ENCODE data around the gene UACA.
A peak's percentile ranks its signal among the peaks of the same experiment; 100 is the strongest.

UACA gene

GRCh38 chr15:70699890-70700289 lies 63.5 kb downstream of the UACA start:
- H3K4me1 Mint-ChIP-seq = no peaks in the 10 kb centered on the region

DNA sequence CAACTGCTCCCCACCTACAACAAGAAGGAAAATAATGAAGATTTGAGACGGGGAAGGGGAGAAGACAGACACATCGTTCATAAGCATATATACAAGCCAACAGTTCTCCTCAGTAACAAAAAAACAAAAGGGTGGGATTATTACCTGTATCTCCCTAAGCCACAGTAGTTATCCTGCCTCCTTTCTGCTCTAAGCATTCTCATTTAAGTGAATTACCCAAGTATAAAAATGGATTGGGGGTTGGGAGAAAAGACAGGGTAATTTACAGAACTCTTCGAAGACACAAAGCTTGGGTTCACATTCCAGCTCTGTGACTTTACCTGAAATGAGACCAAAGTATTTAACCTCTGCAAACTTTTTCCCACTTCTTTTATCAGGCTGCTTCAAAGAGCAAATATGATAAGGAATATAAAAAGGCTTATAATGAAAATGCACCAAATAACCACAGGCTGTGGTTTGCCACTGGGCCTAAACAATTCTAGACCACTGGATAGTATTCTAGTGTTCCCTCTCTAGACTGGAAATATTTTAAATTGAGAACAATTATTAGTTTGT lies 64.4 kb downstream of the UACA start:
- no peaks in the 10 kb centered on the region for H3K9me3 Mint-ChIP-seq
- no peaks in the 10 kb centered on the region for H3K36me3 Mint-ChIP-seq
- H3K4me1 Mint-ChIP-seq = no peaks in the 10 kb centered on the region
- CTCF ChIA-PET = no interaction called here
- no peak for DNase-seq
- no peak overlapping the region for H3K27ac Mint-ChIP-seq
- H3K27me3 Mint-ChIP-seq = peaks cover 16% of the 10 kb centered on the region
- H3K4me3 Mint-ChIP-seq = no peak overlapping the region

More at GRCh38 chr15:70699890-70700289, 63.5 kb downstream of the UACA start:
- no peak overlapping the region for H3K27ac Mint-ChIP-seq
- peaks cover 21% of the 10 kb centered on the region for H3K27me3 Mint-ChIP-seq
- H3K9me3 Mint-ChIP-seq = no peaks in the 10 kb centered on the region
- no peak overlapping the region for H3K4me3 Mint-ChIP-seq
- H3K36me3 Mint-ChIP-seq = no peaks in the 10 kb centered on the region
- CTCF ChIA-PET = no interaction called here
- no peak for DNase-seq

DNA sequence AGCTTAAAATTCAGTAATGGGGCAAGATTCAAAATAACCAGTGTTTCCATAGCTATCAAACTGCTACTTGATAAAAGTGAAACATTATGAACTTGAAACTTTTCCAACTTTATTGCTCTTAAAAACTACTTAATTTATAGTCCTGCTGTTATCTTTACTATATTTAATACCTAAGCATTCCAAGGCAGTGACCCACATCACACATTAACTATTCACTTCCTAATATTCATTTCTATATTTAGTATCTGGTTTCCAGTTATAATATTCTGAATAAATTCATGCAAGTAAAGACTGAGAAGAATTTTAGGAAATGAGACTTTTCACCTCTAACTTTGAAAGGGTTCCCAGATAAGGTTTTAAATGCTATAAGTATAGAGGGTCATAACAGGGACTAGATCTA lies 64.9 kb downstream of the UACA start:
- Mint-ChIP-seq H3K36me3 (no peaks in the 10 kb centered on the region), H3K27ac (no peak overlapping the region), H3K27me3 (peaks cover 12% of the 10 kb centered on the region), H3K4me1 (no peaks in the 10 kb centered on the region), H3K9me3 (no peaks in the 10 kb centered on the region), H3K4me3 (no peak overlapping the region)
- CTCF ChIA-PET = no interaction called here
- DNase-seq = no peak

- Mint-ChIP-seq H3K27ac (no peak overlapping the region), H3K27me3 (peaks cover 10% of the 10 kb centered on the region)
- CTCF ChIA-PET = interaction anchor here (0.6 to 1.0 kb wide), 2 partner anchors 23 to 36 kb away, joined by 3 read pairs; no protein-coding TSS in a partner anchor
These were observed 72.7 kb downstream of the UACA start for GRCh38 chr15:70690491-70691276.

DNA sequence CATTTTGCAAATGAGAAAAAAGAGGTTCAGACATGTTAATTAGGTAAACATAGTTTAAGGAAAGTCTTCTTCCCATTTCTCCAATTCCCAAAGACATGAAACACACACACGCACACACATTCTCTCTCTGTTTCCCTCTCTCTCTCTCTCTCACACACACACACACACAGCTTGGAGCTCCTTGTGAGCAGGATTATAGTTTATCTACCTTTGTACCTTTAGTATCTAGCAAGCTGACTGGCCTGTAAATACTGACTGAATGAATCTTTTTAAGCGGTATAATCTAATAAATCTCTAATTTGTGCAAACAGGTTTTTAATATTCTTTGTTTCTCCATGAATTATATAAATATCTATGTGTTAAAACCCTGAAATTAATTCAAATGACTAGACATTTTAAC lies 73.3 kb downstream of the UACA start:
- Mint-ChIP-seq H3K4me1 (no peaks in the 10 kb centered on the region), H3K9me3 (no peaks in the 10 kb centered on the region), H3K4me3 (no peak overlapping the region), H3K27ac (no peak overlapping the region), H3K27me3 (peaks cover 10% of the 10 kb centered on the region), H3K36me3 (no peaks in the 10 kb centered on the region)
- DNase-seq = no peak
- CTCF ChIA-PET = no interaction called here

More at GRCh38 chr15:70690491-70691276, 72.7 kb downstream of the UACA start:
- no peaks in the 10 kb centered on the region for H3K36me3 Mint-ChIP-seq
- H3K4me3 Mint-ChIP-seq = no peak overlapping the region
- no peaks in the 10 kb centered on the region for H3K9me3 Mint-ChIP-seq
- H3K4me1 Mint-ChIP-seq = no peaks in the 10 kb centered on the region
- no peak for DNase-seq

DNA sequence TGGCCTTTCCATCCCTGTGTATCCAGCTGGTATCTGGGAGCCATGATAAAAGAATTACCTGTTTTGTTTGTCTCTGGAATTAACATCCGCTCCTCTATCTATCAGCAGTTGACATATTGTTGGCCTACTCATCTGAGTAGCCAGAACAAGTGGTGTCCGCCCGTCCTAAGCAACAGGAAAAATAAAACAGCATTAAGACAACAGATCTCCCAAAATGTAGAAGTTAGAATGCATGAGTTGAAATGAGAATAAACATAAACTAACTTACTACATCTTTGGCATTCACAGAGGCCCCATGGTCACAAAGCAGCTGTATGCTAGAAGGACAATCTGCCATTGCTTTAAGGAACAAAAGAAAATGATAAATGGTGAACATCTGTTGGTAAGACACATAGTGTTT lies 75.9 kb downstream of the UACA start:
- H3K4me3 Mint-ChIP-seq = no peak overlapping the region
- no peaks in the 10 kb centered on the region for H3K36me3 Mint-ChIP-seq
- DNase-seq = no peak
- H3K4me1 Mint-ChIP-seq = no peaks in the 10 kb centered on the region
- CTCF ChIA-PET = interaction anchor here (0.8 kb wide), 1 partner anchor 124 kb away, joined by 3 read pairs; no protein-coding TSS in a partner anchor
- no peaks in the 10 kb centered on the region for H3K9me3 Mint-ChIP-seq
- peaks cover 14% of the 10 kb centered on the region for H3K27me3 Mint-ChIP-seq
- no peak overlapping the region for H3K27ac Mint-ChIP-seq

- no peak for DNase-seq
- Mint-ChIP-seq H3K27ac (no peak overlapping the region), H3K4me1 (peaks cover 3% of the 10 kb centered on the region), H3K4me3 (no peak overlapping the region), H3K27me3 (peaks cover 33% of the 10 kb centered on the region), H3K36me3 (no peaks in the 10 kb centered on the region), H3K9me3 (no peaks in the 10 kb centered on the region)
- CTCF ChIA-PET = interaction anchor here (0.9 to 6.6 kb wide), 6 partner anchors 9 to 637 kb away, joined by 3 to 53 read pairs (median 6); no protein-coding TSS in a partner anchor
These were observed 82.5 kb downstream of the UACA start for GRCh38 chr15:70680817-70681216.

- no peaks in the 10 kb centered on the region for H3K9me3 Mint-ChIP-seq
- CTCF ChIA-PET = interaction anchor here (0.6 to 6.6 kb wide), 7 partner anchors 8 to 636 kb away, joined by 3 to 53 read pairs (median 5); no protein-coding TSS in a partner anchor
- DNase-seq = no peak
- no peak overlapping the region for H3K27ac Mint-ChIP-seq
- peaks cover 34% of the 10 kb centered on the region for H3K27me3 Mint-ChIP-seq
- no peaks in the 10 kb centered on the region for H3K36me3 Mint-ChIP-seq
- no peak overlapping the region for H3K4me3 Mint-ChIP-seq
- H3K4me1 Mint-ChIP-seq = peaks cover 3% of the 10 kb centered on the region
These were observed 83.5 kb downstream of the UACA start for GRCh38 chr15:70679919-70680231.

DNA sequence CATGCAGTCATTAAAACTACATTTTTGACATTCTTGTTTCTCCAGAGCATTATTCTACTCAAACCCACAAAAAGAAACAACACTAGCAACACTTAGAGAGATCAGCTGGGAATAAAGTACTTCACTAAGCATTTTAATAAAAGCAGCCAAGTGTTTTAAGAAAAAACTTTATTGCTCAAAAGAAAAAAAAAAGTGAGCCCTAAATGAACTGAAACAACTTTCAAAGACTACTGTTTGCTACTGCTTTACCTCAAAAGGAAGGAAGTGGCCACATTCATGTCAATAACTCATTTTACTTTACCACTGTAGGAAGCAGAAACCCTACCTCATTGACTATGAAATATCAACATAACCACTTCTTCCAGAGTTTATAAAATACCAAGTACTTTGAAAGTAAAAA lies 91.3 kb downstream of the UACA start:
- H3K4me1 Mint-ChIP-seq = peaks cover 28% of the 10 kb centered on the region
- no peaks in the 10 kb centered on the region for H3K9me3 Mint-ChIP-seq
- peak overlapping the region; percentile 21 for H3K27ac Mint-ChIP-seq
- no peaks in the 10 kb centered on the region for H3K36me3 Mint-ChIP-seq
- peaks cover 22% of the 10 kb centered on the region for H3K27me3 Mint-ChIP-seq
- no peak for DNase-seq
- CTCF ChIA-PET = interaction anchor here (1.0 to 2.3 kb wide), 2 partner anchors 8 to 51 kb away, joined by 3 to 18 read pairs; no protein-coding TSS in a partner anchor
- peak overlapping the region; percentile 28 for H3K4me3 Mint-ChIP-seq

- Mint-ChIP-seq H3K4me1 (peaks cover 28% of the 10 kb centered on the region), H3K27ac (no peak overlapping the region), H3K4me3 (no peak overlapping the region), H3K27me3 (peaks cover 19% of the 10 kb centered on the region), H3K36me3 (no peaks in the 10 kb centered on the region), H3K9me3 (no peaks in the 10 kb centered on the region)
- DNase-seq = no peak
- CTCF ChIA-PET = interaction anchor here (1.6 to 3.4 kb wide), 2 partner anchors 52 to 135 kb away, joined by 3 to 13 read pairs; no protein-coding TSS in a partner anchor
These were observed 92.7 kb downstream of the UACA start for GRCh38 chr15:70670680-70671079.

DNA sequence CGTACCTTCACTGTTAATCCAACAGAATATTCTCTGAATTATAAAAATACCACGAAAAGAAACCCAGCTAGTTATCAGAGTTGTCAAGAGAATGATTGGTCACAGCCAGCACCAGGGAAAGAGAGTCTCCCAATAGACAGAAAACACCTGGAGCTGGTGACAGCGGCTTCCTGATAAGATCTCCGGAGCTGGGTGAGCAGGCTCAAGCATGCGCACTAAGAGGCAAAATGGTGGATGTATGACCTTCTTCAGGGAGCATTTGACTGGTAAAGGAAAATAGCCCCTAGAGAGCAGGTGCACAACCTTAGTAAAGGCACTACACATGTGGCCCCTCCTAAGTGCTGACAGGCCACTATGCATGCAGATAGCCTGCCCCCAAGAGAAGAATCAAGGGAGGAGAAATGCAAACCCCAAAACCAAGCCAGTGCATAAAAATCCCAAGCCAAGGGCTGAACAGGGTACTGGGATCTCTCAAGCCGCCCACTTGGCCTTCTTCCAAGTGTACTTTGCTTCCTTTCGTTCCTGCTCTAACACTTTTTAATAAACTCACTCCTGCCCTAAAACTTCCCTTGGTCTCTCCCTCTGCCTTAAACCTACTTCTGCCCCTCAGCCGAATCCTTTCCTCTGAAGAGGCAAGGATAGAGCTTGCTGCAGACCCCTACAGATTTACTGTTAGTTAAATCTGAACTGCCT lies 93.2 kb downstream of the UACA start:
- Mint-ChIP-seq H3K36me3 (no peaks in the 10 kb centered on the region), H3K4me3 (no peak overlapping the region), H3K27ac (no peak overlapping the region)

GRCh38 chr15:70669006-70669602 lies 94.3 kb downstream of the UACA start:
- no peaks in the 10 kb centered on the region for H3K9me3 Mint-ChIP-seq
- peaks cover 28% of the 10 kb centered on the region for H3K4me1 Mint-ChIP-seq
- H3K27ac Mint-ChIP-seq = no peak overlapping the region
- H3K36me3 Mint-ChIP-seq = no peaks in the 10 kb centered on the region
- peaks cover 17% of the 10 kb centered on the region for H3K27me3 Mint-ChIP-seq
- no peak overlapping the region for H3K4me3 Mint-ChIP-seq
- CTCF ChIA-PET = interaction anchor here (1.6 to 3.4 kb wide), 2 partner anchors 53 to 134 kb away, joined by 3 to 13 read pairs; no protein-coding TSS in a partner anchor
- no peak for DNase-seq

More for the DNA sequence above, 93.2 kb downstream of the UACA start:
- Mint-ChIP-seq H3K4me1 (peaks cover 28% of the 10 kb centered on the region), H3K9me3 (no peaks in the 10 kb centered on the region), H3K27me3 (peaks cover 17% of the 10 kb centered on the region)
- CTCF ChIA-PET = interaction anchor here (1.6 to 3.4 kb wide), 2 partner anchors 52 to 135 kb away, joined by 3 to 13 read pairs; no protein-coding TSS in a partner anchor
- DNase-seq = no peak

GRCh38 chr15:70665599-70665998 lies 97.8 kb downstream of the UACA start:
- Mint-ChIP-seq H3K36me3 (no peaks in the 10 kb centered on the region), H3K9me3 (no peaks in the 10 kb centered on the region), H3K27ac (no peak overlapping the region), H3K4me1 (peaks cover 8% of the 10 kb centered on the region), H3K27me3 (peaks cover 9% of the 10 kb centered on the region), H3K4me3 (no peak overlapping the region)
- no peak for DNase-seq
- CTCF ChIA-PET = no interaction called here

DNA sequence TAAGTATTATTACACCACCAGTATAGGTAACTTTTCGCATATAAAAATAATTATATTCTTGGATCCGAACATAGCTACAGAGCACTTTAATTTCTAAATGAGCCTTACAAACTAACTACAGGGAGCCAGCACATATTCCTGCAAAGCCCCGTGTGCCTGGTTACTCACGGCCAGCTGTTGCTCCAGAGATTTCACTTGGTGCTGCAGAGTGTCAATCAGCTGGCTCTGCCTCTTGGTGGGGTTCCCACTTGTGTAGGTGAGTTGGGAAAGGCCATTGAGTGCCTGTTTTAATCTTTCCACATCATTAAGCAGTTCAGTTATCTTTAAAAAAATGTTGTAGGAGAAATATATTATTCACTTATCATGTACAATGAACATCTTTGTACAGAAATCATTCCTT lies 98.9 kb downstream of the UACA start:
- Mint-ChIP-seq H3K9me3 (no peaks in the 10 kb centered on the region), H3K27ac (no peak overlapping the region), H3K4me3 (no peak overlapping the region), H3K36me3 (no peaks in the 10 kb centered on the region), H3K27me3 (no peaks in the 10 kb centered on the region), H3K4me1 (peaks cover 9% of the 10 kb centered on the region)
- CTCF ChIA-PET = interaction anchor here (1.9 kb wide), 1 partner anchor 58 kb away, joined by 5 read pairs; no protein-coding TSS in a partner anchor
- no peak for DNase-seq
